ENCODE measurements around the gene N4BP2L2. TPM values are rescaled to one million over a fixed set of nuclear protein-coding genes. Genes with fewer than 3 reads are reported as not detected.

N4BP2L2 gene
- total and polyA plus RNA-seq, 2 of the 4 experiments (the other 2 are of a cell fraction): 28.7 to 34.6 TPM

GRCh38 chr13:32476892-32477291, 61.7 kb downstream of the N4BP2L2 start:
- H2BK5ac ChIP-seq (ENCODE audit: low read depth, low read length, poor library complexity, severe bottlenecking): no peak overlapping the region
- no peak overlapping the region for H3K4me3 ChIP-seq (ENCODE audit: insufficient read depth, low read depth, low read length)
- H3K27me3 ChIP-seq (ENCODE audit: control insufficient read depth, insufficient read depth, low read length): no peaks in the 10 kb centered on the region
- H3K4ac ChIP-seq (ENCODE audit: low read depth, low read length): no peak overlapping the region
- no peak overlapping the region for H3K27ac ChIP-seq (ENCODE audit: insufficient read depth, low read length)
- no peak overlapping the region for H3K18ac ChIP-seq (ENCODE audit: low read depth, low read length)
- CTCF ChIA-PET: no interaction called here
- TF ChIP-seq CHD1 (IDR thresholded peaks at IDR 0.05; ENCODE audit: low read depth, low read length): no peak
- no peak for TF ChIP-seq BHLHE40 (IDR thresholded peaks at IDR 0.05; ENCODE audit: low read depth, low read length)
- TF ChIP-seq SMC3 (IDR thresholded peaks at IDR 0.05; ENCODE audit: low read depth, low read length): no peak
- TF ChIP-seq FOS (IDR thresholded peaks at IDR 0.05; ENCODE audit: low read depth, low read length): no peak
- TF ChIP-seq RAD21 (IDR thresholded peaks at IDR 0.05; ENCODE audit: low read length): no peak
- TF ChIP-seq, protein P1, sequence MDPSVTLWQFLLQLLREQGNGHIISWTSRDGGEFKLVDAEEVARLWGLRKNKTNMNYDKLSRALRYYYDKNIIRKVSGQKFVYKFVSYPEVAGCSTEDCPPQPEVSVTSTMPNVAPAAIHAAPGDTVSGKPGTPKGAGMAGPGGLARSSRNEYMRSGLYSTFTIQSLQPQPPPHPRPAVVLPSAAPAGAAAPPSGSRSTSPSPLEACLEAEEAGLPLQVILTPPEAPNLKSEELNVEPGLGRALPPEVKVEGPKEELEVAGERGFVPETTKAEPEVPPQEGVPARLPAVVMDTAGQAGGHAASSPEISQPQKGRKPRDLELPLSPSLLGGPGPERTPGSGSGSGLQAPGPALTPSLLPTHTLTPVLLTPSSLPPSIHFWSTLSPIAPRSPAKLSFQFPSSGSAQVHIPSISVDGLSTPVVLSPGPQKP (IDR thresholded peaks at IDR 0.05; ENCODE audit: borderline replicate concordance, low read depth, low read length): no peak
- no peak for TF ChIP-seq MAZ (IDR thresholded peaks at IDR 0.05; ENCODE audit: borderline replicate concordance, low read depth, low read length)
- TF ChIP-seq RFX5 (IDR thresholded peaks at IDR 0.05; ENCODE audit: low read depth, low read length): no peak
- dilution Hi-C loops (cut with HindIII; ENCODE audit: low sequenced_read_pairs, unreplicated experiment): no loop called here
- no peaks in the 10 kb centered on the region for H3K4me1 ChIP-seq (ENCODE audit: control insufficient read depth, insufficient read depth, low read length)
- H2BK20ac ChIP-seq (ENCODE audit: low read depth, low read length): no peak overlapping the region
- H3K36me3 ChIP-seq (ENCODE audit: control insufficient read depth, insufficient read depth, low read length): no peaks in the 10 kb centered on the region; the same call in none of the 2 replicates
- in situ Hi-C loops (cut with MboI; ENCODE audit: low sequenced_read_pairs): no loop called here
- H4K91ac ChIP-seq (ENCODE audit: insufficient read depth, low read depth, low read length): no peak overlapping the region
- no peak overlapping the region for H2BK15ac ChIP-seq (ENCODE audit: low read depth, low read length)
- no peak overlapping the region for H3K14ac ChIP-seq (replicated peaks; ENCODE audit: low read depth, low read length)
- no peak overlapping the region for H2AFZ ChIP-seq (replicated peaks; ENCODE audit: low read length, poor library complexity)
- POLR2A ChIA-PET (ENCODE audit: unreplicated experiment): no interaction called here
- H3K9ac ChIP-seq (ENCODE audit: low read depth, low read length): no peak overlapping the region
- no peak overlapping the region for H2AK9ac ChIP-seq (replicated peaks; ENCODE audit: low read depth, low read length, poor library complexity)
- H3K4me2 ChIP-seq (ENCODE audit: low read depth, low read length): no peak overlapping the region
- no peak overlapping the region for H4K8ac ChIP-seq (ENCODE audit: low read depth in 2 of 2, low read length in 2 of 2)
- no peaks in the 10 kb centered on the region for H3K9me3 ChIP-seq (ENCODE audit: control insufficient read depth, insufficient read depth, low read length)
- intact Hi-C loops (cut with micrococcal nuclease): no loop called here
- H2BK120ac ChIP-seq (ENCODE audit: low read depth, low read length): no peak overlapping the region
- WGBS, 2 experiments (ENCODE audit: extremely low coverage in 2 of 2, insufficient read length in 1 of 2): no CpG with 5 or more reads among the region's 5 CpGs
- H3K56ac ChIP-seq (ENCODE audit: extremely low read depth, insufficient read depth, low read length): no peak overlapping the region
- no peak overlapping the region for H2AK5ac ChIP-seq (ENCODE audit: low read depth, low read length)
- H3K23ac ChIP-seq (ENCODE audit: low read depth, low read length): no peak overlapping the region
- no peaks in the 10 kb centered on the region for H4K20me1 ChIP-seq (ENCODE audit: insufficient read depth, low read length)
- H3K79me1 ChIP-seq (ENCODE audit: low read depth in 1 of 2, low read length in 2 of 2): no peaks in the 10 kb centered on the region
- H4K5ac ChIP-seq (ENCODE audit: low read depth, low read length): no peak overlapping the region
- ATAC-seq (ENCODE audit: low read depth) (no peak), DNase-seq (no peak)
- no TSS peak for BruUV-seq (replicated peaks)
- no peaks in the 10 kb centered on the region for H3K9me1 ChIP-seq (ENCODE audit: insufficient read depth, low read length)

Measured in IMR-90 (cell line).